Endometrium (tissue), 2 donors: Measurements from ENCODE around the gene ILF3.

Experiments
- FAIRE-seq: peaks from 2 replicates; lab custom pipeline; 2012; peaks lifted over from hg19 to GRCh38; lab: Jason Lieb, UNC
- donor health status: control.
- donor health status: control.

ILF3 gene

GRCh38 chr19:10730932-10731331 lies 76.8 kb downstream of the ILF3 start:
- FAIRE-seq: no peak

DNA sequence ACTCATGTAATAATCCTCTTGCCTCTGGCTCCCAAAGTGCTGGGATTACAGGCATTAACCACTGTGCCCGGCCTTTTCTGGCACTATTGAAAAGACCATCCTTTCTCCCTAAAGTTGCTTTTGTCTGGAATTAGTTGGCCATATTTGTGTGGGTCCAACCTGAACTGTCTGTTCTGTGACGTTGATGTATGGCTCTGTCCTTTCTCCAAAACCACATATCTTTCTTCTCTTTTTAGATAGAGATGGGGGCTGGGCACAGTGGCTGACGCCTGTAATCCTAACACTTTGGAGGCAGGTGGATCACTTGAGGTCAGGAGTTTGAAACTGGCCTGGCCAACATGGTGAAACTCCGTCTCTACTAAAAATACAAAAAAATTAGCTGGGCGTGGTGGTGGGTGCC lies 81.6 kb downstream of the ILF3 start:
- no peak for FAIRE-seq

GRCh38 chr19:10736189-10736588 lies 82.0 kb downstream of the ILF3 start:
- FAIRE-seq: no peak

DNA sequence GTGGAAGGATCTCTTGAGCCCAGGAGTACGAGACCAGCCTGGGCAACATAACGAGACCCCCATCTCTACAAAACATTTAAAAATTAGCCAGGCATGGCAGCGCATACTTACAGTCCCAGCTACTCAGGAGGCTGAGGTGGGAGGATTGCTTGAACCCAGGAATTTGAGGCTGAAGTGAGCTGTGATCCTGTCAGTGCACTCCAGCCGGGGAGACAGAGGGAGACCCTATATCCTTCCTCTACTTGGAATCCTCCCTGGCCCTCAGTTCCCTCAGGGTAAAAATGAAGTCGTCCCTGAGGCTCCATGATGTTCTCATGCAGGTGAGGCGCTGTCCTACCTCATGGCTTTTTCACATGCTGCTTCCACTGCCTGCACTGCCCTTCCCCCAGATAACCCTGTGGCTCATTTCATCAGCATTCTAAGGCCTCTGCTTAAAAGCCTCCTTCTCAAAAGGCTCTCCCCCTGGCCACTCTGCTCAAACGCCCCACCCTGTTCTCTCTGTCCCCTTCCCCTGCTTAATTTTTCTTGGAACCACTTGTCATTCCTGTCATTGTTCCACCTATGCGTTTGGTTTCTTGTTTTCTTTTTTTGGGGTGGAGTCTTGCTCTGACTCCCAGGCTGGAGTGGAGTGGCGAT lies 82.9 kb downstream of the ILF3 start:
- FAIRE-seq: no peak

- no peak for FAIRE-seq
These were observed 83.6 kb downstream of the ILF3 start for GRCh38 chr19:10737722-10738121.

DNA sequence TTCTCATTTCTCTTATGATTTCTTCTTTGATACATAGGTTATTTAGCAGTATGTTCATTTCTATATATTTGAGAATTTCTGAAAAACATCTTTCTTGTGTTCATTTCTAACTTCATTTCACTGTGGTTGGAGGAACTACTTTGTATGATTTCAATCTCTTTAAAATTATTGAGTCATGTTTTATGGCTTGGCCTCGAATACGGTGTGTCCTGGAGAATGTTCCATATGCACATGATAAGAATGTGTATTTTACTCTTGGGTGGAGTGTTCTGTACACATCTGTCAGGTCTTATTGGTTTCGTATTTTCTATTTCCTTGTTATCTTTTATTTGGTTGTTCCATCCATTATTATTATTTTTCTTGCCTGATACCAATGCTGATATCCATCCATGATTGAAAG lies 86.7 kb downstream of the ILF3 start:
- no peak for FAIRE-seq
